HepG2 (cell line): ENCODE results near the gene ALS2. TPM values are rescaled to one million over a fixed set of nuclear protein-coding genes. Genes with fewer than 3 reads are reported as not detected.

Experiments
- AKNA ChIP-seq: sonication (generic); formaldehyde crosslinking; IDR thresholded peaks from 2 replicates; pipeline ENCODE4 v1.4.0; 2020; ENCODE audit warnings: missing genetic modification reagents, borderline replicate concordance
- CREB3 ChIP-seq: sonication (generic); formaldehyde crosslinking; IDR thresholded peaks from 2 replicates; pipeline ENCODE4 v1.5.0; 2020; ENCODE audit warnings: missing genetic modification reagents
- FOSL1 ChIP-seq: sonication (generic); formaldehyde crosslinking; IDR thresholded peaks from 2 replicates; pipeline ENCODE4 v1.9.0; 2021; ENCODE audit warnings: missing genetic modification reagents, borderline replicate concordance
- FOXM1 ChIP-seq: sonication (generic); formaldehyde crosslinking; IDR thresholded peaks from 2 replicates; pipeline ENCODE4 v1.5.0; 2020; ENCODE audit warnings: missing genetic modification reagents
- GLMP ChIP-seq: sonication (generic); formaldehyde crosslinking; IDR thresholded peaks from 2 replicates; pipeline ENCODE4 v1.9.0; 2021; ENCODE audit warnings: missing genetic modification reagents, mild to moderate bottlenecking, borderline replicate concordance
- KDM5B ChIP-seq: sonication (generic); formaldehyde crosslinking; IDR thresholded peaks from 2 replicates; pipeline ENCODE4 v1.4.0; 2020; ENCODE audit warnings: missing genetic modification reagents, mild to moderate bottlenecking, borderline replicate concordance
- KMT2B ChIP-seq: IDR thresholded peaks from 2 replicates; pipeline ENCODE4 v1.6.1; 2016; ENCODE audit warnings: missing genetic modification reagents, missing compliant biosample characterization
- NR2F2 ChIP-seq: IDR thresholded peaks from 2 replicates; pipeline ENCODE4 v1.6.1; 2012; ENCODE audit warnings: low read depth, inconsistent platforms, borderline replicate concordance
- PHF5A ChIP-seq: IDR thresholded peaks from one replicate; pipeline ENCODE4 v1.6.1; 2018; ENCODE audit warnings: low read depth, missing genetic modification reagents; ENCODE audit not compliant: unreplicated experiment
- PRMT3 ChIP-seq: sonication (generic); formaldehyde crosslinking; IDR thresholded peaks from 2 replicates; pipeline ENCODE4 v1.8.1; 2022; ENCODE audit warnings: low read depth, mild to moderate bottlenecking, moderate library complexity, missing genetic modification reagents, borderline replicate concordance
- SCMH1 ChIP-seq: sonication (generic); formaldehyde crosslinking; IDR thresholded peaks from 2 replicates; pipeline ENCODE4 v1.9.0; 2021; ENCODE audit warnings: missing genetic modification reagents, mild to moderate bottlenecking, borderline replicate concordance
- TBP ChIP-seq: sonication (generic); formaldehyde crosslinking; IDR thresholded peaks from 2 replicates; pipeline ENCODE4 v1.5.0; 2020; ENCODE audit warnings: missing genetic modification reagents
- YY1 ChIP-seq: IDR thresholded peaks from 2 replicates; pipeline ENCODE4 v1.6.1; 2011; ENCODE audit warnings: low read length, low read depth, moderate library complexity, mild to moderate bottlenecking; ENCODE audit not compliant: insufficient read depth, insufficient replicate concordance
- ZBTB26 ChIP-seq: IDR thresholded peaks from 2 replicates; pipeline ENCODE4 v1.6.1; 2016; ENCODE audit warnings: missing compliant biosample characterization, missing genetic modification reagents, borderline replicate concordance
- ZNF234 ChIP-seq: sonication (generic); formaldehyde crosslinking; conservative IDR thresholded peaks from 2 replicates; pipeline ENCODE4 v1.5.1; 2020; ENCODE audit warnings: mild to moderate bottlenecking, missing genetic modification reagents
- ZNF256 ChIP-seq: sonication (generic); formaldehyde crosslinking; conservative IDR thresholded peaks from 2 replicates; pipeline ENCODE4 v1.4.0; 2020; ENCODE audit warnings: missing genetic modification reagents
- ZNF512 ChIP-seq: sonication (generic); formaldehyde crosslinking; IDR thresholded peaks from 2 replicates; pipeline ENCODE4 v1.4.0; 2020; ENCODE audit warnings: mild to moderate bottlenecking, missing genetic modification reagents
- ZNF709 ChIP-seq: sonication (generic); formaldehyde crosslinking; IDR thresholded peaks from 2 replicates; pipeline ENCODE4 v1.5.0; 2020; ENCODE audit warnings: mild to moderate bottlenecking, missing genetic modification reagents
- polyA plus RNA-seq, 8 experiments: library from polyadenylated mRNA; depleted of rRNA in 3 of 8; stranded (reverse) in 7 of 8; unstranded in 1 of 8; fragments of >200 nt; fragmentation: Illumina TruSeq in 4 of 8; extraction: Trizol in 4 of 8; gene quantifications; 2 replicates each; pipeline versions ENCODE4 v1.2.1 to v1.2.3, GENCODE V29; 2011 to 2016; ENCODE audit warnings: low read depth in 4 of 8, missing spikeins in 1 of 8, mixed read lengths in 1 of 8; ENCODE audit not compliant: insufficient read depth in 1 of 8
- total RNA-seq, 5 experiments: library from RNA; depleted of rRNA; stranded (reverse); fragments of >200 nt; fragmentation: Illumina TruSeq; extraction: Trizol; gene quantifications; 2 replicates each; pipeline ENCODE4 v1.2.3, GENCODE V29; 2016; ENCODE audit warnings: low read depth in 1 of 5

The ALS2 gene
- total and polyA plus RNA-seq, 2 of the 13 experiments (the other 11 are each of a cell fraction or from before 2014, with no cell fraction given), result 12.7 to 19.3 TPM

- TF ChIP-seq ZNF512 (CRISPR knock-in tag) (no peak), GLMP (no peak), SCMH1 (CRISPR knock-in tag) (no peak), FOSL1 (CRISPR knock-in tag) (no peak; the same call in 1 of the 2 replicates), AKNA (peak; percentile 83), CREB3 (no peak), ZBTB26 (no peak), YY1 (peak; percentile 32), TBP (no peak), ZNF709 (no peak; the same call in 1 of the 2 replicates), PHF5A (CRISPR knock-in tag) (peak; percentile 79), KMT2B (CRISPR knock-in tag) (peak; percentile 90), ZNF256 (CRISPR knock-in tag) (peak; percentile 77; the same call in 1 of the 2 replicates), PRMT3 (no peak), NR2F2 (no peak; the same call in 1 of the 2 replicates), ZNF234 (CRISPR knock-in tag) (0 out of 2 replicates have a peak, but pooled peaks have one; percentile 45), KDM5B (CRISPR knock-in tag) (peak; percentile 80; the same call in 1 of the 2 replicates), FOXM1 (peak; percentile 63; the same call in 1 of the 2 replicates)
Measured at GRCh38 chr2:201780674-201781493, at the start of gene ALS2 (continued).
